ENCODE measurements around the gene ZMAT3.
"Not testable (repeated sequence)": the region's sequence is repeated elsewhere in the genome, so short reads cannot be mapped to it uniquely, and the experiment has no call there.

The ZMAT3 gene

DNA sequence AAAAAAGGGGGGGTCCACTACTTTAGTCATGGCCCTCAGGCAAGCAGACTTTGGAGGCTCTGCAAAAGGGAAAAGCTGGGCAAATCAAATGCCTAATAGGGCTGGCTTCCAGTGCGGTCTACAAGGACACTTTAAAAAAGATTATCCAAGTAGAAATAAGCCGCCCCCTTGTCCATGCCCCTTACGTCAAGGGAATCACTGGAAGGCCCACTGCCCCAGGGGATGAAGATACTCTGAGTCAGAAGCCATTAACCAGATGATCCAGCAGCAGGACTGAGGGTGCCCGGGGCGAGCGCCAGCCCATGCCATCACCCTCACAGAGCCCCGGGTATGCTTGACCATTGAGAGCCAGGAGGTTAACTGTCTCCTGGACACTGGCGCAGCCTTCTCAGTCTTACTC lies 15.3 kb downstream of the ZMAT3 start:
- no peaks in the 10 kb centered on the region for H3K4me1 ChIP-seq
- intact Hi-C loops (cut with DNase I; ENCODE audit: low total_unique reads) = no loop called here
- H3K36me3 ChIP-seq = peaks cover 0 to 6% (median 3%) of the 10 kb centered on the region in 3 donors
- H3K4me3 ChIP-seq = no peak overlapping the region
- H3K27ac ChIP-seq = no peak overlapping the region
- no peak for DNase-seq
- H3K27me3 ChIP-seq = no peaks in the 10 kb centered on the region
- no peaks in the 10 kb centered on the region for H3K9me3 ChIP-seq
- TF ChIP-seq, protein P1, sequence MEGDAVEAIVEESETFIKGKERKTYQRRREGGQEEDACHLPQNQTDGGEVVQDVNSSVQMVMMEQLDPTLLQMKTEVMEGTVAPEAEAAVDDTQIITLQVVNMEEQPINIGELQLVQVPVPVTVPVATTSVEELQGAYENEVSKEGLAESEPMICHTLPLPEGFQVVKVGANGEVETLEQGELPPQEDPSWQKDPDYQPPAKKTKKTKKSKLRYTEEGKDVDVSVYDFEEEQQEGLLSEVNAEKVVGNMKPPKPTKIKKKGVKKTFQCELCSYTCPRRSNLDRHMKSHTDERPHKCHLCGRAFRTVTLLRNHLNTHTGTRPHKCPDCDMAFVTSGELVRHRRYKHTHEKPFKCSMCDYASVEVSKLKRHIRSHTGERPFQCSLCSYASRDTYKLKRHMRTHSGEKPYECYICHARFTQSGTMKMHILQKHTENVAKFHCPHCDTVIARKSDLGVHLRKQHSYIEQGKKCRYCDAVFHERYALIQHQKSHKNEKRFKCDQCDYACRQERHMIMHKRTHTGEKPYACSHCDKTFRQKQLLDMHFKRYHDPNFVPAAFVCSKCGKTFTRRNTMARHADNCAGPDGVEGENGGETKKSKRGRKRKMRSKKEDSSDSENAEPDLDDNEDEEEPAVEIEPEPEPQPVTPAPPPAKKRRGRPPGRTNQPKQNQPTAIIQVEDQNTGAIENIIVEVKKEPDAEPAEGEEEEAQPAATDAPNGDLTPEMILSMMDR (IDR thresholded peaks at IDR 0.05) = no peak

DNA sequence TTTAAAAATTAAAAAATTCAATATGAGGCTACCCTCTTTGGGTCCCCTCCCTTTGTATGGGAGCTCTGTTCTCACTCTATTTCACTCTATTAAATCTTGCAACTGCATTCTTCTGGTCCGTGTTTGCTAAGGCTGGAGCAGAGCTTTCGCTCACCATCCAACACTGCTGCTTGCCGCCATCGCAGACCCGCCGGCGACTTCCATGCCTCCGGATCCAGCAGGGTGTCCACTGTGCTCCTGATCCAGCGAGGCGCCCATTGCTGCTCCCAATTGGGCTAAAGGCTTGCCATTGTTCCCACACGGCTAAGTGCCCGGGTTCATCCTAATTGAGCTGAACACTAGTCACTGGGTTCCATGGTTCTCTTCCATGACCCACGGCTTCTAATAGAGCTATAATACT lies 17.0 kb downstream of the ZMAT3 start:
- H3K4me1 ChIP-seq; intact Hi-C loops (cut with DNase I; ENCODE audit: low total_unique reads); H3K27me3 ChIP-seq; H3K27ac ChIP-seq; DNase-seq; H3K9me3 ChIP-seq; H3K4me3 ChIP-seq; H3K36me3 ChIP-seq: not testable (repeated sequence)

DNA sequence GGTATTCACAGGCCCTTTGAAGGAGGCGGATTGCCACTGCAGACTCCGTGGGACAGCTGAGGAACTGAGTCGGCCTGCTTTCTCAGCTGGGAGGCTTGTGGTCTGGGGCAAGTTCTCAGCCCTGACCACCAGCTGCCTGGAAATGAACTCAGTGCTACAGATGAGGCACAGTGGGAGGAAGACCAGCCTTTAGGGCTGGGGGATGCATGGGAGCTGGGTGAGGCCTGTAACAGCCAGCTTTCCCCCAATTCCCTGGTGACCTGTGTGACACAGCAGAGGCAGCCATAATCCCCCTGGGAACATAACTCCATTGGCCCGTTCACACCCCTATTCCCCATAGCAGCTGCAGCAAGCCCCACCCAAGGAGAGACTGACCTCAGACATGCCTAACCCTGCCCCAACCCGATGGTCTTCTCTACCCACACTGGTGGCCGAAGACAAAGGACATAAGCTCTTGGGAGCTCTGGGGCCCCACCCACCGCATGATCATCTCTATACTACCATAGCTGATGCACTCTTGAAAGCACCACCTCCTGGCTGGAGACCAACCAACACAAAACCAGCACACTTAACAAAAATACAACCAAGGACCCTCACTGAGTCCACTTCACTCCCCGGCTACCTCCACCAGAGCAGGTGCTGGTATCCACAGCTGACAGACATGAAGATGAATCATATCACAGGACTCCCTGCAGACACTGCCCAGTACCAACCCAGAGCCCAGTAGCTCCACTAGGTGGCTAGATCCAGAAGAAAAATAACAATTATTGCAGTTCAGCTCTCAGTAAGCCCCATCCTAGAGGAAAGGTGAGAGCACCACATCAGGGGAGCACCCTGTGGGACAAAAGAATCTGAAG lies 24.9 kb downstream of the ZMAT3 start:
- Histone ChIP-seq H3K27ac (no peak overlapping the region), H3K9me3 (no peaks in the 10 kb centered on the region), H3K4me1 (peaks cover 0 to 4% (median 0%) of the 10 kb centered on the region in 4 donors), H3K36me3 (no peaks in the 10 kb centered on the region), H3K27me3 (no peaks in the 10 kb centered on the region), H3K4me3 (no peak overlapping the region)
- intact Hi-C loops (cut with DNase I; ENCODE audit: low total_unique reads) = no loop called here
- TF ChIP-seq, protein P1 (IDR thresholded peaks at IDR 0.05) = no peak
- DNase-seq = no peak

DNA sequence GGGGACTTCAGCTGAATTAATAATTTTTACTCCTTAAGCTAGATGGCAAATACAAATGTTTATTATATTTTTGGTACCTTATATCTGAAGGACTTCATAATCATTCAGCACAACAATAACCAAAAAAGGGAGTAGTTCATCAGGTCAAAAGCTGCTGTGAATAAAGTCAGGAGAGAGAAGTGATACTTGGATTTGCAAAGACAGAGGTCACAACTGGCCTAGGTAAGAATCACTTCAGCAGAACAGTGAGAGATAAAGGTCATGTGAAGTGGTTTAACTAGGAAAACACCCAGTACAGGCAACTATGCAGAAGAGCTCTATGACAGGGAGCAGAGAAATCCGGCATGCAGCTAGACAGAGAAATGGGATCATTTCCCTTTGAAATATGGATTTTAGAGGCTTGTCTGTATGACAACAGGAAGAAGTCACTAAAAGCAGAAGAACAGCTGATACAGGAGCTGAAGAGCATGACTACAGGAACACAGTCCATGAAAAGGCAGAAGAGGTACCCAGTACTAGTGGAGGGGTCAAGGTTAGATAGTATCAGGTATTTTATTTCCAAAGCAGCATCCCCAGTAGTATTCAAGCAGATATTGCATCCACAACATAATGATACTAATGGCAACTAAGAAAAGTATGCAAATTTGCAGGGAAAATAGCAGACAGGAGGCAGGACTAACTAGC lies 25.7 kb downstream of the ZMAT3 start:
- TF ChIP-seq, protein P1 (IDR thresholded peaks at IDR 0.05) = no peak
- Histone ChIP-seq H3K4me1 (peaks cover 0 to 4% (median 0%) of the 10 kb centered on the region in 4 donors), H3K4me3 (no peak overlapping the region), H3K27ac (no peak overlapping the region), H3K9me3 (no peaks in the 10 kb centered on the region), H3K36me3 (no peaks in the 10 kb centered on the region), H3K27me3 (no peaks in the 10 kb centered on the region)
- DNase-seq = no peak
- intact Hi-C loops (cut with DNase I; ENCODE audit: low total_unique reads) = no loop called here

DNA sequence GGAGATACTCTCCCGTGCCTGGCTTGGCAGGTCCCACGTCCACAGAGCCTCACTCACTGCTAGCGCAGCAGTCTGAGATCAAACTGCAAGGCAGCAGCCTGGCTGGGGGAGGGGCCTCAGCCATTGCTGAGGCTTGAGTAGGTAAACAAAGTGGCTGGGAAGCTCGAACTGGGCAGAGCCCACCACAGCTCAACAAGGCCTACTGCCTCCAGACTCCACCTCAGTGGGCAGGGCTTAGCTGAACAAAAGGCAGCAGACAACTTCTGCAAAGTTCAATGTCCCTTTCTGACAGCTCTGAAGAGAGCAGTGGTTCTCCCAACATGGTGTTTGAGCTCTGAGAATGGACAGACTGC lies 32.7 kb downstream of the ZMAT3 start:
- H3K36me3 ChIP-seq; H3K9me3 ChIP-seq; intact Hi-C loops (cut with DNase I; ENCODE audit: low total_unique reads); H3K27me3 ChIP-seq; H3K4me3 ChIP-seq; H3K27ac ChIP-seq; DNase-seq: not testable (repeated sequence)
- peaks cover 0 to 21% (median 14%) of the 10 kb centered on the region in 4 donors for H3K4me1 ChIP-seq

DNA sequence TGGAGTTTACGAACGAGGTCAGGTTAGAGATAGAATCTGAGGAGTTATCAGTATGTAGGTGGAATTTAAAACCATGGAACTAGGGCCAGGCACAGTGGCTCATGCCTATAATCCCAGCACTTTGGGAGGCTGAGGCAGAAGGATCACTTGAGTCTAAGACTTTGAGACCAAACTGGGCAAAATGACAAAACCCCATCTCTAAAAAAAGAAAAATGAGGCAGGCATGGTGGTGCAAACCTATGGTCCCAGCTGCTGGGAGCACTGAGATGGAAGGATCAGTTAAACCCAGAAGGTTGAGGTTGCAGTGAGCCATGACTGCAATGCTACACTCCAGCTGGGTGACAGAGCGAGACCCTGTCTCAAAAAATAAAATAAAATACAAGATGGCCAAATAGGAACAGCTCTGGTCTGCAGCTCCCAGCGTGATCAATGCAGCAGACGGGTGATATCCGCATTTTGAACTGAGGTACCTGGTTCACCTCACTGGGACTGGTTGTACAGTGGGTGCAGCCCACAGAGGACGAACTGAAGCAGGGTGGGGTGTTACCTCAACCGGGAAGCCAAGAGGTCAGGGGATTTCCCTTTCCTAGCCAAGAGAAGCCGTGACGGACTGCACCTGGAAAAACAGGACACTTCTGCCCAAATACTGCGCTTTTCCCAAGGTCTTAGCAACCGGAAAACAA lies 33.3 kb downstream of the ZMAT3 start:
- TF ChIP-seq, protein P1 (IDR thresholded peaks at IDR 0.05) = no peak
- H3K36me3 ChIP-seq = peaks cover 0 to 3% (median 0%) of the 10 kb centered on the region in 3 donors
- H3K27me3 ChIP-seq = no peaks in the 10 kb centered on the region
- intact Hi-C loops (cut with DNase I; ENCODE audit: low total_unique reads) = no loop called here
- peak overlapping the region in 1 of 2 donors; percentile 50 for H3K27ac ChIP-seq
- no peaks in the 10 kb centered on the region for H3K9me3 ChIP-seq
- H3K4me3 ChIP-seq = no peak overlapping the region
- peaks cover 0 to 21% (median 14%) of the 10 kb centered on the region in 4 donors for H3K4me1 ChIP-seq
- DNase-seq = no peak
